IMR-90 (cell line): ENCODE measurements around the gene NAGLU. TPM values are rescaled to one million over a fixed set of nuclear protein-coding genes. Genes with fewer than 3 reads are reported as not detected.

Experiments used
- ATAC-seq: fragments of 200-7000 bp; cut with Tn5 transposase; 2 replicates; pipeline ENCODE4 v1.9.1; 2020; ENCODE audit warnings: low read depth, mild to moderate bottlenecking, moderate library complexity
- BruUV-seq: library from RNA; stranded (reverse); fragments of 400-500 nt; replicated peaks from 2 replicates; lab custom pipeline; 2021; lab: Mats Ljungman, UMichigan
- CTCF ChIA-PET: fragments of 300-600 bp; formaldehyde crosslinking; extraction: SDS; loops from one replicate; lab custom pipeline; 2021; ENCODE audit warnings: antibody characterized with exemption; lab: Yijun Ruan, JAX
- POLR2A ChIA-PET: fragments of 300-600 bp; sonication (Branson Sonifier 250); formaldehyde crosslinking; loops from one replicate; lab custom pipeline; 2022; ENCODE audit warnings: antibody characterized with exemption; ENCODE audit not compliant: unreplicated experiment; lab: Charles Lee
- DNase-seq: peaks from one replicate; pipeline ENCODE4 v3.0.0; 2013
- H2AFZ ChIP-seq: replicated peaks from 2 replicates; pipeline ENCODE3; 2013; ENCODE audit warnings: low read length, mild to moderate bottlenecking; ENCODE audit not compliant: poor library complexity
- H2AK5ac ChIP-seq: 2 replicates; pipeline ENCODE4 v1.6.1; 2013; ENCODE audit warnings: low read depth, low read length, inconsistent platforms
- H2AK9ac ChIP-seq: replicated peaks from 2 replicates; pipeline ENCODE3; 2013; ENCODE audit warnings: mild to moderate bottlenecking, low read depth, low read length, moderate library complexity; ENCODE audit not compliant: poor library complexity
- H2BK120ac ChIP-seq: 2 replicates; pipeline ENCODE4 v1.6.1; 2013; ENCODE audit warnings: low read depth, low read length, inconsistent platforms
- H2BK15ac ChIP-seq: 3 replicates; pipeline ENCODE4 v1.6.1; 2013; ENCODE audit warnings: low read depth, low read length, inconsistent platforms
- H2BK20ac ChIP-seq: 2 replicates; pipeline ENCODE4 v1.6.1; 2013; ENCODE audit warnings: low read depth, mild to moderate bottlenecking, inconsistent platforms, low read length, moderate library complexity
- H2BK5ac ChIP-seq: 2 replicates; pipeline ENCODE4 v1.6.1; 2013; ENCODE audit warnings: mild to moderate bottlenecking, low read depth, low read length, inconsistent platforms; ENCODE audit not compliant: poor library complexity, severe bottlenecking
- H3K14ac ChIP-seq: replicated peaks from 2 replicates; pipeline ENCODE4 v1.6.1; 2013; ENCODE audit warnings: low read depth, low read length, inconsistent platforms
- H3K18ac ChIP-seq: 2 replicates; pipeline ENCODE4 v1.6.1; 2013; ENCODE audit warnings: low read depth, low read length, control low read depth
- H3K23ac ChIP-seq: 2 replicates; pipeline ENCODE4 v1.6.1; 2013; ENCODE audit warnings: low read depth, low read length, inconsistent platforms
- H3K27ac ChIP-seq: 2 replicates; pipeline ENCODE4 v1.5.1; 2013; ENCODE audit warnings: mild to moderate bottlenecking, control low read depth, low read length; ENCODE audit not compliant: insufficient read depth
- H3K27me3 ChIP-seq: 2 replicates; pipeline ENCODE4 v1.6.1; 2013; ENCODE audit warnings: low read length; ENCODE audit not compliant: control insufficient read depth, insufficient read depth
- H3K36me3 ChIP-seq: 2 replicates; pipeline ENCODE4 v1.6.1; 2013; ENCODE audit warnings: low read length, mixed read lengths; ENCODE audit not compliant: control insufficient read depth, insufficient read depth
- H3K4ac ChIP-seq: 2 replicates; pipeline ENCODE4 v1.6.1; 2013; ENCODE audit warnings: low read depth, low read length, inconsistent platforms
- H3K4me1 ChIP-seq: 2 replicates; pipeline ENCODE4 v1.6.1; 2013; ENCODE audit warnings: low read length, mixed read lengths; ENCODE audit not compliant: control insufficient read depth, insufficient read depth
- H3K4me2 ChIP-seq: 2 replicates; pipeline ENCODE4 v1.6.1; 2013; ENCODE audit warnings: low read depth, mild to moderate bottlenecking, control low read depth, low read length, moderate library complexity
- H3K4me3 ChIP-seq: 2 replicates; pipeline ENCODE4 v1.5.1; 2013; ENCODE audit warnings: low read depth, mild to moderate bottlenecking, control low read depth, low read length, moderate library complexity; ENCODE audit not compliant: insufficient read depth
- H3K56ac ChIP-seq: 2 replicates; pipeline ENCODE4 v1.6.1; 2013; ENCODE audit warnings: low read length, inconsistent platforms; ENCODE audit not compliant: insufficient read depth; ENCODE audit errors: extremely low read depth
- H3K79me1 ChIP-seq, 2 experiments: 2 replicates each; pipeline ENCODE4 v1.6.1; 2013; ENCODE audit warnings: low read length in 2 of 2, inconsistent platforms in 1 of 2, low read depth in 1 of 2
- H3K9ac ChIP-seq: 2 replicates; pipeline ENCODE4 v1.6.1; 2013; ENCODE audit warnings: low read depth, low read length, control low read depth
- H3K9me1 ChIP-seq: 2 replicates; pipeline ENCODE4 v1.6.1; 2013; ENCODE audit warnings: low read length, inconsistent platforms; ENCODE audit not compliant: insufficient read depth
- H3K9me3 ChIP-seq: 2 replicates; pipeline ENCODE4 v1.6.1; 2013; ENCODE audit warnings: low read length; ENCODE audit not compliant: control insufficient read depth, insufficient read depth
- H4K20me1 ChIP-seq: 2 replicates; pipeline ENCODE4 v1.6.1; 2013; ENCODE audit warnings: low read length, inconsistent platforms; ENCODE audit not compliant: insufficient read depth
- H4K5ac ChIP-seq: 2 replicates; pipeline ENCODE4 v1.6.1; 2013; ENCODE audit warnings: mild to moderate bottlenecking, low read depth, low read length, control low read depth
- H4K8ac ChIP-seq, 2 experiments: 2 replicates each; pipeline ENCODE4 v1.6.1; 2013; ENCODE audit warnings: low read depth in 2 of 2, low read length in 2 of 2, control low read depth in 1 of 2, inconsistent platforms in 1 of 2
- H4K91ac ChIP-seq: 2 replicates; pipeline ENCODE4 v1.6.1; 2013; ENCODE audit warnings: low read depth, low read length, inconsistent platforms; ENCODE audit not compliant: insufficient read depth
- CEBPB ChIP-seq: IDR thresholded peaks from 2 replicates; pipeline ENCODE4 v1.6.1; 2012; ENCODE audit warnings: low read depth, low read length, improper control_type of control experiment
- FOS ChIP-seq: fragments of 150-350 bp; IDR thresholded peaks from 2 replicates; pipeline ENCODE4 v1.6.1; 2016; ENCODE audit warnings: low read depth, low read length
- MAFK ChIP-seq: IDR thresholded peaks from 2 replicates; pipeline ENCODE4 v1.6.1; 2012; ENCODE audit warnings: low read depth, low read length, improper control_type of control experiment
- MAZ ChIP-seq: IDR thresholded peaks from 2 replicates; pipeline ENCODE4 v1.6.1; 2012; ENCODE audit warnings: low read depth, mild to moderate bottlenecking, low read length, improper control_type of control experiment, moderate library complexity, borderline replicate concordance
- MXI1 ChIP-seq: IDR thresholded peaks from 2 replicates; pipeline ENCODE4 v1.6.1; 2012; ENCODE audit warnings: low read depth, mild to moderate bottlenecking, low read length, moderate library complexity, borderline replicate concordance
- POLR2A ChIP-seq: IDR thresholded peaks from 2 replicates; pipeline ENCODE4 v1.6.1; 2012; ENCODE audit warnings: mild to moderate bottlenecking, low read depth, low read length
- RCOR1 ChIP-seq: IDR thresholded peaks from 2 replicates; pipeline ENCODE4 v1.6.1; 2012; ENCODE audit warnings: mild to moderate bottlenecking, low read length, improper control_type of control experiment; ENCODE audit not compliant: insufficient replicate concordance
- RFX5 ChIP-seq: IDR thresholded peaks from 2 replicates; pipeline ENCODE4 v1.8.0; 2012; ENCODE audit warnings: low read depth, mild to moderate bottlenecking, low read length, moderate library complexity
- WGBS, 2 experiments: methylation state at CpG; one replicate each; pipeline versions ENCODE4 v1.1.5 to v1.1.7; 2013; ENCODE audit warnings: missing lambda C conversion rate in 2 of 2; ENCODE audit not compliant: insufficient read length in 1 of 2; ENCODE audit errors: extremely low coverage in 2 of 2; 5-methylcytosine and 5-hydroxymethylcytosine counted together
- dilution Hi-C: fragments of 300-500 bp; cut with HindIII; formaldehyde crosslinking; loops from one replicate; pipeline ENCODE4 v1.14.3; 2018; ENCODE audit warnings: low sequenced_read_pairs; ENCODE audit not compliant: unreplicated experiment
- in situ Hi-C: fragments of 300-500 bp; cut with MboI; formaldehyde crosslinking; loops from 3 replicates; pipeline ENCODE4 v1.14.3; 2019; ENCODE audit warnings: low sequenced_read_pairs, inconsistent platforms, mixed read lengths
- intact Hi-C: fragments of 100-400 bp; cut with micrococcal nuclease; formaldehyde crosslinking; loops from 2 replicates; pipeline ENCODE4 v1.10.0; 2022
- polyA plus RNA-seq, 3 experiments: library from polyadenylated mRNA; depleted of rRNA; stranded (reverse); fragments of >200 nt; gene quantifications; 2 replicates each; pipeline ENCODE4 v1.2.3, GENCODE V29; 2012; ENCODE audit warnings: low replicate concordance in 1 of 3
- total RNA-seq: library from RNA; depleted of rRNA; stranded (reverse); fragments of >200 nt; gene quantifications from 2 replicates; pipeline ENCODE4 v1.2.3, GENCODE V29; 2012
- TF ChIP-seq, protein P1 (sequence below): fragments of 150-350 bp; IDR thresholded peaks from 2 replicates; pipeline ENCODE4 v1.6.1; 2017; ENCODE audit warnings: mild to moderate bottlenecking, antibody characterized with exemption, low read length, low read depth
- TF ChIP-seq, protein P2 (sequence below): conservative IDR thresholded peaks from 2 replicates; pipeline ENCODE4 v1.5.1; 2012; ENCODE audit warnings: mild to moderate bottlenecking, low read depth, low read length, improper control_type of control experiment

NAGLU gene
- total and polyA plus RNA-seq, 2 of the 4 experiments (the other 2 are of a cell fraction), result 6.5 to 29.2 TPM

DNA sequence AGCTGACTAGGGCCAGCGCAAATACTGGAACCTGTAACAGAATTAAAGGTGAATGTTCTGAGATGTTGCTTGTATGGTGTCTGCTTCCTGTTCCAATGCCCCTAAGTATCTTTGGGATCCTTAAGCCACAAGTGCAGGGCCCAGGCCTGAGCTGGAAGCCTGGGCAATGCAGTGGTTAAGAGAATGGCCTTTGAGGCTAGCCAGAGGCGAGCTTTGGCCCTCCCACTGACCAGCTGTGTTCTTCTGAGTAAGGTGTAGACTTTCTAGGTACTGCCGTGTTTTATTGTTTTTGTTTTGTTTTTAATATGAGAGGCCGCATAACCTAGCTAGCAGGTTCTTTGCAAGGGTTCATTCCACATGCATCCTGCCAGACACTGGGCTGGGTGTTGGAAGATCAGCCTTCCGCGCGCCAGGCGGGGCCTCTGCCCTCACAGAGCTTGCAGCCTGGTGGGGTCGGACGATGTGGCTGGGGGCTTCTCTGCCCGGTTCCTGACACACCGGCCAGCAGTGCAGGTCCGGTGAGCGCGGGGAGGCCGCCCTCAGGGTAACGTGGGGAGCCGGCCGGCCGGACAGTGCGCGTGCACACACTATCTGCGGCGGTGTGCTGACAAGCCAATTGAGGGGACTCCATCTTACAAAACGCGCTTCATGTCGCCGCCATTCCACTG is 30.3 kb downstream of the NAGLU start (continued):
- TF ChIP-seq MAZ, result no peak

DNA sequence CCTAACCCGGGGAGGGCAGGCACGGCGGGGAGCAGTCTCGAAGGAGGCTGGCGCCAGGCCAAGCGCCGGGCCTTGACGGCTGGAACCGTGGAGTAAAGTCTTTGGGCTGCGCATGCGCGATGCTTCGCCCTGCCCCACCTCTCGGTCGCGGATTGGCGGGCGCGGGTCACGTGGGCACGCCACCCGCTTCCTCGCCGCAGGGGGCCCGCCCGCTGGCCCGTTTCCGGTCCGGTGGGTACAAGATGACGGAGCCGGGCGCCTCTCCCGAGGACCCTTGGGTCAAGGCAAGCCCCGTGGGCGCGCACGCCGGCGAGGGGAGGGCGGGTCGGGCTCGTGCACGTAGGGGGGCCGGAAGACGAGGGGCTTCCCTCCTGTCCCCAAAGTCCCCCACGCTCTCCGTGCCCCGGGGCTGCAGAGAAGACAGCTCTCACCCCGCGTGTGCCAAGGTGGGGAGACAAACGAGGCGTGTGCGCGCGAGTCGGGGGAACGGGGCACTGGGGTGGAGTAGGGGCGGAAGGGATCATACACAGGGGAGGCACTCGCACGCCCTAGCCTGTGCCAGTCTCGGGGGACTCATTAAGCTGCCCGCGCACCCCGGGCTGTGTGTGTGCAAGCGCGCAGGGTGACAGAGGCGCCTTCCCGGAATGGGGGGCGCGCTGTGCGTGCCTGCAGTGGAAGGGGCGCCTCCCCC is 31.0 kb downstream of the NAGLU start, which contains the start of gene MLX:
MLX (plus strand) TSS at position 218 of the 691 bp plus-strand sequence; CDS start at position 243, 25 bp downstream.
- H3K56ac ChIP-seq, result peak within 1 kb of the TSS; percentile 74
- peak within 1 kb of the TSS; percentile 96 to 100 for H4K8ac ChIP-seq
- H3K4me2 ChIP-seq, result peak within 1 kb of the TSS; percentile 99
- peak within 1 kb of the TSS; percentile 84 for H3K4me3 ChIP-seq
- ChIA-PET POLR2A (no interaction called here), CTCF (interaction anchor here (0.5 kb wide), 1 partner anchor 24 kb away, joined by 4 read pairs; no protein-coding TSS in a partner anchor)
- peak within 1 kb of the TSS; percentile 100 for H2AK9ac ChIP-seq
- H3K9ac ChIP-seq, result peak within 1 kb of the TSS; percentile 92
- peak within 1 kb of the TSS; percentile 10; the same call in 1 of the 2 replicates for H3K18ac ChIP-seq
- H3K23ac ChIP-seq, result peak within 1 kb of the TSS; percentile 95
- no peaks in the 10 kb centered on the region for H3K27me3 ChIP-seq
- H2BK120ac ChIP-seq, result peak within 1 kb of the TSS; percentile 79
- H4K20me1 ChIP-seq, result peaks cover 8% of the 10 kb centered on the region; the same call in 1 of the 2 replicates
- peak; percentile 87 for TF ChIP-seq MXI1
- TF ChIP-seq RFX5, result no peak
- TF ChIP-seq MAFK, result no peak
- TF ChIP-seq CEBPB, result no peak
- TF ChIP-seq, protein P1, sequence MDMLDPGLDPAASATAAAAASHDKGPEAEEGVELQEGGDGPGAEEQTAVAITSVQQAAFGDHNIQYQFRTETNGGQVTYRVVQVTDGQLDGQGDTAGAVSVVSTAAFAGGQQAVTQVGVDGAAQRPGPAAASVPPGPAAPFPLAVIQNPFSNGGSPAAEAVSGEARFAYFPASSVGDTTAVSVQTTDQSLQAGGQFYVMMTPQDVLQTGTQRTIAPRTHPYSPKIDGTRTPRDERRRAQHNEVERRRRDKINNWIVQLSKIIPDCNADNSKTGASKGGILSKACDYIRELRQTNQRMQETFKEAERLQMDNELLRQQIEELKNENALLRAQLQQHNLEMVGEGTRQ, result peak; percentile 99
- peak; percentile 35; the same call in 1 of the 2 replicates for TF ChIP-seq FOS
- TF ChIP-seq POLR2A, result no peak
- TF ChIP-seq MAZ, result peak; percentile 55; the same call in 1 of the 2 replicates
- TF ChIP-seq RCOR1, result no peak
- TF ChIP-seq, protein P2, sequence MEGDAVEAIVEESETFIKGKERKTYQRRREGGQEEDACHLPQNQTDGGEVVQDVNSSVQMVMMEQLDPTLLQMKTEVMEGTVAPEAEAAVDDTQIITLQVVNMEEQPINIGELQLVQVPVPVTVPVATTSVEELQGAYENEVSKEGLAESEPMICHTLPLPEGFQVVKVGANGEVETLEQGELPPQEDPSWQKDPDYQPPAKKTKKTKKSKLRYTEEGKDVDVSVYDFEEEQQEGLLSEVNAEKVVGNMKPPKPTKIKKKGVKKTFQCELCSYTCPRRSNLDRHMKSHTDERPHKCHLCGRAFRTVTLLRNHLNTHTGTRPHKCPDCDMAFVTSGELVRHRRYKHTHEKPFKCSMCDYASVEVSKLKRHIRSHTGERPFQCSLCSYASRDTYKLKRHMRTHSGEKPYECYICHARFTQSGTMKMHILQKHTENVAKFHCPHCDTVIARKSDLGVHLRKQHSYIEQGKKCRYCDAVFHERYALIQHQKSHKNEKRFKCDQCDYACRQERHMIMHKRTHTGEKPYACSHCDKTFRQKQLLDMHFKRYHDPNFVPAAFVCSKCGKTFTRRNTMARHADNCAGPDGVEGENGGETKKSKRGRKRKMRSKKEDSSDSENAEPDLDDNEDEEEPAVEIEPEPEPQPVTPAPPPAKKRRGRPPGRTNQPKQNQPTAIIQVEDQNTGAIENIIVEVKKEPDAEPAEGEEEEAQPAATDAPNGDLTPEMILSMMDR, result no peak
- dilution Hi-C loops, result no loop called here
- peak within 1 kb of the TSS; percentile 87 for H4K5ac ChIP-seq
- intact Hi-C loops, result loop anchor here (1.0 kb wide), 1 partner anchor 245 kb away; no protein-coding TSS in a partner anchor
- peak within 1 kb of the TSS; percentile 84 for H2BK5ac ChIP-seq
- BruUV-seq, result no TSS peak
- no peak within 1 kb of the TSS; the same call in none of the 2 replicates for H2BK20ac ChIP-seq
- H3K14ac ChIP-seq, result peak within 1 kb of the TSS; percentile 100
- peak within 1 kb of the TSS; percentile 100 for H2AK5ac ChIP-seq
- peak within 1 kb of the TSS; percentile 100 for H2AFZ ChIP-seq
- WGBS, 2 experiments, result 0% methylated on average over 49 of the region's 72 CpGs; no CpG with 5 or more reads in 1 of the 2 experiments
- ATAC-seq (peak; percentile 80), DNase-seq (peak; percentile 85)
- peaks cover 60% of the 10 kb centered on the region for H3K36me3 ChIP-seq
- peak within 1 kb of the TSS; percentile 94 for H3K4ac ChIP-seq
- H3K27ac ChIP-seq, result peak within 1 kb of the TSS; percentile 95
- peaks cover 37 to 85% of the 10 kb centered on the region in 2 experiments for H3K79me1 ChIP-seq
- H3K9me1 ChIP-seq, result peaks cover 15% of the 10 kb centered on the region
- 0 out of 3 replicates have a peak within 1 kb of the TSS, but pooled peaks have one; percentile 84 for H2BK15ac ChIP-seq
- H3K9me3 ChIP-seq, result no peaks in the 10 kb centered on the region
- H3K4me1 ChIP-seq, result peaks cover 16% of the 10 kb centered on the region
- H4K91ac ChIP-seq, result peak within 1 kb of the TSS; percentile 94
- in situ Hi-C loops, result no loop called here
